Left renal pelvis (tissue), 4 donors: ENCODE measurements around the gene TMEM248. TPM values are rescaled to one million over a fixed set of nuclear protein-coding genes. Genes with fewer than 3 reads are reported as not detected.
A peak's percentile ranks its signal among the peaks of the same experiment; 100 is the strongest.
"Not testable (repeated sequence)": the region's sequence is repeated elsewhere in the genome, so short reads cannot be mapped to it uniquely, and the experiment has no call there.

Experiments
- DNase-seq, 4 donors: peaks; one replicate each; pipeline ENCODE4 v3.0.0-alpha.2; 2013; ENCODE audit warnings: low read depth in 4 of 4, low spot score in 3 of 4
- polyA plus RNA-seq, 4 donors: library from polyadenylated mRNA; unstranded; fragments of 120-200 nt; gene quantifications; one replicate each; pipeline ENCODE4 v1.2.1, GENCODE V29; 2013; ENCODE audit not compliant: insufficient read length in 4 of 4

The TMEM248 gene, protein sequence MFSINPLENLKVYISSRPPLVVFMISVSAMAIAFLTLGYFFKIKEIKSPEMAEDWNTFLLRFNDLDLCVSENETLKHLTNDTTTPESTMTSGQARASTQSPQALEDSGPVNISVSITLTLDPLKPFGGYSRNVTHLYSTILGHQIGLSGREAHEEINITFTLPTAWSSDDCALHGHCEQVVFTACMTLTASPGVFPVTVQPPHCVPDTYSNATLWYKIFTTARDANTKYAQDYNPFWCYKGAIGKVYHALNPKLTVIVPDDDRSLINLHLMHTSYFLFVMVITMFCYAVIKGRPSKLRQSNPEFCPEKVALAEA
- 100 to 1,000 TPM in 1 of 4 donors, 10 to 100 TPM in 3; 75.6 to 102 (median 85.2) TPM for polyA plus RNA-seq

GRCh38 chr7:66920769-66921395, at the start of gene TMEM248:
Gene TMEM248, plus strand, starts transcription at chr7:66921225. Its CDS starts 20,641 bp downstream, at chr7:66941866.
- DNase-seq, result peak; percentile 73 to 77 (median 75)

DNA sequence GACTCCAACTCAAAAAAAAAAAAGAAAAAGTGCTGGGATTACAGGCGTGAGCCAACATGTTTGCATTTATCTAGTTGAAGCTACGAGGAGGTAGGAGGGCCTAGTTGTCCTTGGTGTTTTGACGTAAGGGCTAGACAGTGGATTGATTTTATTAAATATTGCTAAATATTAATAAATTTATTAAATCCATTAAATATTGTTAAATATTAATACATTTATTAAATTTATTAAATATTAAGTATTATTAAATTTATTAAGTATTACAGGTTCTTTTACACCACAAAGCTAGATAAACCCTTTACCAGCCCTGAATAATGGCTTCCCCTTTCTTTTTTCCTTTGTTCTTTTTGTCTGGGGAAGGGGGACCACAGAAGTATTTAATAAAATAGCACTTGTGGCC, 47.5 kb upstream of the TMEM248 start:
- DNase-seq, result no peak

DNA sequence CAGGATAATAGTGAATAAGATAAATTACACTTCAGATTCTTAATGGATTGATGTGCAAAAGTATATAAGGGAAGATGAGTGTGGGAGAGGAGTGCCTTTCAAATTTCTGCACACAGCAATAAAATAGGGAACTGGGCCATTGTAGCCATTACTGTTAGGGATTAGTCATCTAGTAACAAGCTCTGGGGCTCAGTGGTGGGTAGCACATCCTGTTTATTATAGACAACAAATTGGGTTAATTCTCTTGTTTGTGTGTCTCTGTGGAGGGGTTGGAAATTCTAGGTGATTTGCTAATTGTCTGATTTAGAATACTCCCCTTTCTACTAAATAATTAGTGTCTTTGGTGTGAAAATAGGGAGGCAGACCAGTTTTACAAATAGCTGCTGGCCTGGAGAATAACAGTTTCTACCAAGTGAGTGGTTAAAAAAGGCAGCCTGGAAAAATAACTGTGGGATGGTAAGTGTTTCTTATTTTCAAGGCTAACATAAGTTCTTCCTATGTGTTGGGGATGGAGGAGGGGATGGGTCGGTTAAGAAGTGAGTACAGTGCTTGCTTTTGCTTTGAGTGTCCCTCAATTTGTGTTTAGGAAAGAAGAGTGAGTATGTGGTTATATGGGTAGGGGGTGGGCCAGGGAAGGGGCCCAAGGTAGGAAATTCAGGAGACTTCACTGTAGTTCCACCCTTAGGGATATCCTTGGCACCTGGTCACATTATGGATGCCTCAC, 43.3 kb upstream of the TMEM248 start:
- DNase-seq, result no peak

DNA sequence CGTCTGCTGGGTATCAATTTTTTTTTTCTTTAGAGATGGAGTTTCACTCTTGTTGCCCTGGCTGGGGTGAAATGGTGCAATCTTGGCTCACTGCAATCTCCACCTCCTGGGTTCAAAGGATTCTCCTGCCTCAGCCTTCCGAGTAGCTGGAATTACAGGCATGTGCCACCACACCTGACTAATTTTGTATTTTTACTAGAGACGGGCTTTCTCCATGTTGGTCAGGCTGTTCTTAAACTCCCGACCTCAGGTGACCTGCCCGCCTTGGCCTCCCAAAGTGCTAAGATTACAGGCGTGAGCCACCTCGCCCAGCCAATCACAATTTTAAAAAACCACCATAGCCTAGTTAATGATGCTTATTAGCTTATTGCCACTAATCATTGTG, 42.7 kb upstream of the TMEM248 start:
- DNase-seq, result not testable (repeated sequence)

- DNase-seq, result no peak
Observed at GRCh38 chr7:66880053-66880452, 41.0 kb upstream of the TMEM248 start.

DNA sequence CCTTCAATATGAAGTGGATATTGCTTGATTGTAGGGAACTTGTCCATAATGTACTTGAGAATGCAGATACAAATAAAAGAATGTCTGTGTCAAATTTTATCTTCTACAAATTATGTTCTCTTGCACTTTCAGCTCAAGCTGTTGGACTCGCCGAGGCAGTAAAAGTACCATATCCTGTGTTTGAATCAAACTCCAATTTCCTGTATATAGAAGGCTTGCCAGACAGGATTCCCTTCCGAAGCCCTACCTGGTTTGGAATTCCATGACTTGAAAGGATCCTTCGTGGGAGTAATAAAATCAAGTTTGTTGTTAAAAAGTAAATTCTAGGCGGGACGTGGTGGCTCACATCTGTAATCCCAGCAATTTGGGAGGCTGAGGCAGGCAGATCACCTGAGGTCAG, 40.4 kb upstream of the TMEM248 start:
- DNase-seq, result not testable (repeated sequence)

DNA sequence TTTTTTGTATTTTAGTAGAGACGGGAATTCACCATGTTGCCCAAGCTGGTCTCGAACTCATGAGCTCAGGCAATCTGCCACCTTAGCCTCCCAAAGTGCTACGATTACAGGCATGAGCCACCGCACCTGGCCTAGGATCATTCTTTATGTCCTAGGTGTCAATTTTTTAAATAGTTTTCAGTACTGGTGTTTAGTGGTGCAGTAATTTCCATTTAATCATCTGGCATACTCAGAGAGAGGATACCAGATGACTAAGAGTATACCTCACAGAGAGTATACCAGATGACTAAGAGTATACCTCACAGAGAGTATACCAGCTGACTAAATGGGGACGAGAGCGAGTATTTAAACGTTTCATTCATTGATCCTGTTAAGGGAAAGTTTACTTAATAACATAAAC, 37.3 kb upstream of the TMEM248 start:
- DNase-seq, result no peak

GRCh38 chr7:66884556-66884955, 36.5 kb upstream of the TMEM248 start:
- not testable (repeated sequence) for DNase-seq

DNA sequence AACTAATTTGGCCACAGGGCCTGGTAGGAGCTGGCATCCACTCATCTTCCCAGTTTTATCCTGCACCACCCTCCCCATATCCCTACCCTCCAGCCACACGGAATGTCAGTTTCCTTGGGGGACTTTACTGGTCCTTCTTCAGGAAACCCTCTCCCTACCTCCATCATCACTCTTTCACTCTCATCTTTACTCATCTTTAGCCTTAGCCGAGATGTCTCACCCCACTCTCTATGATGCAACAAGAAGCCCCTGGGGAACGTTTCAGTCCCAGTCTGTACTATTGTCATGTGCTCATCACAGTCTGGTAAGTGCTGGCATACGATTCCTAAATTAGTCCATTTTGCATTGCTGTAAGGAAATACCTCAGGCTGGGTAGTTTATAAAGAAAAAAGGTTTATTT, 34.9 kb upstream of the TMEM248 start:
- no peak for DNase-seq

- not testable (repeated sequence) for DNase-seq
Observed at GRCh38 chr7:66888223-66888622, 32.8 kb upstream of the TMEM248 start.

DNA sequence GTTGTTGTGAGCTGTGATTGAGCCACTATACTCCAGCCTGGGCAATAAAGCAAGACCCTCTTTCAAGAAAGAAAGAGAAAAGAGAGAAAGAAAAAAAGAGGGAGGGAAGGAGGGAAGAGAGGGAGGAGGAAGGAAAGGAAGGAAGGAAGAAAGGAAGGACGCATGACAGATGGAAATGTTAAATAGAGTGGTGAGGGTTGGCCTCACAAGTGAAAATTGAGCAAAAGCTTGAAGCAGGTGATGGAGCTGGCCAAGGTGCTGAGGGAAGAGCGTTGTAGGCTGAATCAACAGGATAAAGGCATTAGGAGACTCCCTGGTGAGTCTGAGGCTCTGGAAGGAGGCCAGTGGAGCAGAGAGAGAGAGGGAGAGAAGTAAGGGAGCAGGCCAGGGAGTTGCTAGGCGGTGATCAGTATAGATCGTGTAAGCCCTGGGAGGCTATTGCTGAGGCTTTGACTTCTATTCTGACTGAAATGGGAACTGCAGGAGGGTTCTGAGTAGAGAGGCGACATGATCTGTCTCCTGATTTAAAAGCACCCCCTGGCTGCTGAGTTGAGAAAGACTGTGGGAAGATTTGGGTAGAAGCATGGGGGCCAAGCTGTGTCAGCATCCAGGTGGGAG, 26.5 kb upstream of the TMEM248 start:
- DNase-seq, result no peak

- DNase-seq, result no peak
Observed at GRCh38 chr7:66896441-66896840, 24.6 kb upstream of the TMEM248 start.

DNA sequence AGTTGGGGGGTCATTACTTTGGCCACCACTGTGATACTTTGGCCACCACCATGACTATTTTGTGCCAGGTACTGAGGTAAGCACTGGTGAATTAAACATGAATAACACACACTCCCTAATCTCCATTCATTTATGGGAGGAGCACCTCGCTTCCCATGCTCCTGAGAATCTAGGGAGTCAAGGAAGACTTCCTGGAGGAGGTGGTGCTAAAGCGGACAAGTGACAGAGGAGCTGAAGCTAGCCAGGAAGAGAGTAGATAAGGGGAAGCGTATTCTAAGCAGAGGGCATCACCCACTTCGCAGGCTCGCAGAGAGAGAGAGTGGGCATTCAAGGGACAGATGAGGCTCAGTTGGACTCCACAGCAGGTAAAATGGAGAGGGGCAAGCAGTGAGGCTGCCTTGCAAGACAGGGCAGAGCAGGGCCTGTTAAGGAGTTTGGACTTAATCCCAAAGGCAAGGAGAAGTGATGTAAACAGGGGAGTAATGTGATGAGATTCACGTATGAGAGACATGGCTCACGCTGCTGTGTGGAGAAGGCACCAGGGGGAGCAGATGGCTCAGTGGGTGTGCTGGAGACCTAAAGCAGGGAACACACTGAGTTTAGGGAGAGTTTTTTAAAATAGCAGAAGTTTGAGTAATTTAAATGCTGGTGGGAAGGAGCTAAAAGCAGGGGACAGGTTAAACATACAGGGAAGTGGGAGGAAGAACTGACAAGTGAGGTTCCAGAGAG, 21.3 kb upstream of the TMEM248 start:
- DNase-seq, result no peak

GRCh38 chr7:66901941-66902843, 18.8 kb upstream of the TMEM248 start:
- no peak for DNase-seq

DNA sequence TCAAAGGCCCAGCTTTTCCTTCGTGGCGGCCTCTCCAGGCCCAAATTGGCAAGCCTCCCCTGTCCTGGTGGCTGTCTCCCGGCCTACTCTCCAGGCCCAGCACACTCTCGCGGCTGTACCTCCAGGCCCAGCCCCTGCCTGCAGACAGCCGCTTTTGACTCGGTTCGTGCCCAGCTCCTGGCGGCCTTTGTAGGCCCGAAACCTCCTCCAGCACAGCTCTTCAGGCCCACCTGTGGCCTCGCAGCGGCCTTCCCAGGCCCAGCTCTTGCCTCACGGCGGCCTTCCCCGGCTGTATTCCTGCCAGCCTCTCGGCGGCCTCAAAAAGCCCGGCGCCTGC, 18.2 kb upstream of the TMEM248 start:
- DNase-seq, result no peak

DNA sequence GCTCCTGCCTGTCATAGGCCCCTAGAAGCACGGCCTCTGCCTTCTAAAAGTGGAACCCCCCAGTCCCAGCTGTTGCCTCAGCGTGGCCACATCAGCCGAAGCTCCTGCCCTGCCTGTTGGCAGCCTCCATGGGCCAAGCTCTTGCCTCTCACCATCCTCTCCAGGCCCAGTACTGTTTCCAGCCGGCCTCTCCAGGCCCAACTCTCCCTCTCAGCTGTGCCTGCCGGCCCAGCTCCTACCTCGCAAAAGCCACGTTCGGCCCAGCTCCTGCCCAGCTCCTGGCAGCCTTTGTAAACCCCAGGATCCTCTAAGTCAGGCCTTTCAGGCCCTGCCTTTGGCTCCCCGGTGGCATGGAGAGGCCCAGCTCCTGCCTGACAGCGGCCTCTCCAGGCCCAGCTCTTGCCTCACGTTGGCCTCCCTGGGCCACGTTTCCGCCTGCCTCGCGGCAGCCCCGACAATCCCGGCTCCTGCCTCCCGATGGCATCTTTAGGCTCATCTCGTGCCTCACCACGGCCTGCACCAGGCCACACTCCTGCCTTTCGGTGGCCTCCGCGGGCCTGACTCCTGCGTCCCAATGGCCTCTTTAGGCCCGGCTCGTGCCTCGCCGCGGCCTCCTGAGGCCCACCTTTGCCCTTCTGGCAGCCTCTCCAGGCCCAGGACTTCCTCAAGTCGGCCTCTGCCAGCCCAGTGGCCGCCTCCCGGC, 17.5 kb upstream of the TMEM248 start:
- DNase-seq, result no peak

- no peak for DNase-seq
Observed at GRCh38 chr7:66904063-66904593, 16.9 kb upstream of the TMEM248 start.

- DNase-seq, result no peak
Observed at GRCh38 chr7:66905278-66905677, 15.7 kb upstream of the TMEM248 start.

DNA sequence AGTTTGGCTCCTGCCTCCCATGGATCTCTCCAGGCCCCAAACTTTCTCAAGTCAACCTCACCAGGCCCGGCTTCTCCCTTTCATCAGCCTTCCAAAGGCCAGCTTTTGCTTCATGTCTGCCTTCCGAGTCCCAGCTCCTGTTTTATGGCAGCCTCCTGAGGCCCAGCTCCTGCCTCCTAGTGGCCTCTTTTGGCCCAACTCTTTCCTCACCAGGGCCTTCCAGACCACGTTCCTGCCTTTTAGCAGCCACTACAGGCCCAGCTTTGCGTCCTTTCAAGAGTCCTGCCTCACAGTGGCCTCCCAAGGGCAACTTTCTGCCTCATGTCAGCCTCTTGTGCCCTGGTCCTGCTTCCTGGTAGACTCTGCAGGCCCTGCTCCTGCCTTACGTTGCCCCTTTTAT, 15.3 kb upstream of the TMEM248 start:
- DNase-seq, result no peak
